HAP-1 (cell line): ENCODE results near the gene COL11A2.

Experiments used
- DNase-seq, 2 experiments: peaks; one replicate each; pipeline ENCODE4 v3.0.0-alpha.2; 2016 to 2020; ENCODE audit warnings: low spot score in 2 of 2
- H3K27me3 ChIP-seq: fragments of 250-450 bp; sonication (Bioruptor Pico); 2 replicates; pipeline ENCODE4 v1.5.1; 2020; ENCODE audit warnings: low read depth, mild to moderate bottlenecking, moderate library complexity
- H3K36me3 ChIP-seq: fragments of 250-450 bp; sonication (Bioruptor Pico); replicated peaks from 2 replicates; pipeline ENCODE4 v1.5.1; 2020; ENCODE audit warnings: mild to moderate bottlenecking
- H3K4me1 ChIP-seq: fragments of 250-450 bp; sonication (Bioruptor Pico); 2 replicates; pipeline ENCODE4 v1.5.1; 2020; ENCODE audit warnings: mild to moderate bottlenecking
- H3K4me3 ChIP-seq: fragments of 250-450 bp; sonication (Bioruptor Pico); 2 replicates; pipeline ENCODE4 v1.5.1; 2020; ENCODE audit warnings: mild to moderate bottlenecking, moderate library complexity
- H3K9me3 ChIP-seq: fragments of 250-450 bp; sonication (Bioruptor Pico); 2 replicates; pipeline ENCODE4 v1.5.1; 2020; ENCODE audit warnings: mild to moderate bottlenecking, moderate library complexity
- in situ Hi-C: fragments of 300-500 bp; cut with MboI; formaldehyde crosslinking; loops from 3 replicates; pipeline ENCODE4 v1.14.3; 2020; ENCODE audit warnings: low sequenced_read_pairs, inconsistent platforms, mixed read lengths

Gene COL11A2

DNA sequence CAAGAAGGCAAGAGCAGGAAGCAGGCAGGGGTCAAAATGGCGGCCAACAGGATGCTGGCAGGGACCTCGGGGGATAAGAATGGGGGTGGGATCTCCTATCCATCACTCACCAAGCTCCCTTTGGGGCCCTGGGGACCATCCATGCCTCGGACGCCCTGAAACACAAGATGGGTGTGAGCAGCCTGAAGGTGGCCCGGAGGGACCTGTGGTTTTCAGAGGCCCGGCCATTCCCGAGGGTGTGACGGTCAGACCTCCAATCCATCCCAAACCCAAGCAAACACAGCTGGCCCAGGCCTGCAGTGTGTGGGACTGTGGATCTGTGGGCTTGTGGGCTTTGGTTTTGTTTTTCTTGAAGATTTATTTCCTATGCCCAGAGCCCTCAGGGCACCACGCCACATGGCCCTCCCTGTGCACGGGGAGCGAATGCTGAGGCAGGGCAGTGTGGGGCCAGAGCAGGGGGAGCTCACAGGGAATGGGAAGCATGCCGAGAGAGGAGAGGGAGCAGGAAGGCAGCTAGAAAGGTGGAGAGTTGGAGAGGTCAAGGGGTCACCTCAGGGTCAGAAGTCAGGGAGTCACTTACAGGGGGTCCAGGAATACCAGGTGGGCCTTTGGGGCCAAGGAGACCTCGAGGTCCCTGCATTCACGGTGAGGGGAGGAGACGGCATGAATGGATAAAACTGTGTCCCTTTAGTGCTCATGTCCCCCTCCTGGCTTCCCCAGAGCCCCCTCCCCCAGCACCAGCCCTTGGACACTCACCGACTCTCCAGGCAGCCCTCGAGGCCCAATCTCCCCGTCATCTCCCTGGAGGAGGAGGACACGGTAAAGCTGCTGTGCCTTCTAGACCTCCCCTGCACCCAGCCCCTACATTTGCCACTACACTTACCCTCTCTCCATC is 14.5 kb downstream of the COL11A2 start:
- in situ Hi-C loops: no loop called here
- DNase-seq: no peak
- Histone ChIP-seq H3K27me3 (no peaks in the 10 kb centered on the region), H3K4me1 (no peaks in the 10 kb centered on the region), H3K9me3 (no peaks in the 10 kb centered on the region), H3K36me3 (no peaks in the 10 kb centered on the region), H3K4me3 (no peak overlapping the region)

- H3K4me1 ChIP-seq: no peaks in the 10 kb centered on the region
- no peaks in the 10 kb centered on the region for H3K27me3 ChIP-seq
- H3K4me3 ChIP-seq: no peak overlapping the region
- no peaks in the 10 kb centered on the region for H3K36me3 ChIP-seq
- DNase-seq: no peak
- in situ Hi-C loops: no loop called here
- no peaks in the 10 kb centered on the region for H3K9me3 ChIP-seq
Observed at GRCh38 chr6:33176906-33177305, 15.4 kb downstream of the COL11A2 start.

- Histone ChIP-seq H3K4me1 (no peaks in the 10 kb centered on the region), H3K36me3 (no peaks in the 10 kb centered on the region), H3K4me3 (no peak overlapping the region), H3K9me3 (no peaks in the 10 kb centered on the region), H3K27me3 (no peaks in the 10 kb centered on the region)
- DNase-seq: no peak
- in situ Hi-C loops: no loop called here
Observed at GRCh38 chr6:33175436-33176069, 16.7 kb downstream of the COL11A2 start.

DNA sequence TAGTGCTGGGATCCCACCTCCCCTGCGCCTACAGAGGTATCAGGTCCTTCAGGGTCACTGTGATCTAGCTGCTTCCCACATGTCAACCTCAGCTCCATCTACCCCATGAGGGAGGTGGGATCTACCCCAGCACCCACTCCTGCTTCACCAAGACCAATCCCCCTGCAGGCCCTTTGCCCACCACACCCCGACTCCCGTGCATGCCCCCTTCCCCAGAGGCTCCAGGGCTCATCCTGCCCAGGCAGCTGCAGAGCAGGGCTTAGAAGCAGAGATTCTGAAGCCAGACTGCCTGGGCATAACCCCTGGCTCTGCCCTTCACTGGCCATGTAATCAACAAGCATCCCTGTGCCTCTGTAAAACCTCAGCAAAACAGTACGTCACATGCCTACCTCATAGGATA is 17.5 kb downstream of the COL11A2 start:
- Histone ChIP-seq H3K4me1 (no peaks in the 10 kb centered on the region), H3K9me3 (no peaks in the 10 kb centered on the region), H3K27me3 (no peaks in the 10 kb centered on the region), H3K36me3 (no peaks in the 10 kb centered on the region), H3K4me3 (no peak overlapping the region)
- DNase-seq: no peak
- in situ Hi-C loops: no loop called here

- in situ Hi-C loops: no loop called here
- no peak for DNase-seq
- no peaks in the 10 kb centered on the region for H3K9me3 ChIP-seq
- no peaks in the 10 kb centered on the region for H3K36me3 ChIP-seq
- no peaks in the 10 kb centered on the region for H3K4me1 ChIP-seq
- H3K27me3 ChIP-seq: no peaks in the 10 kb centered on the region
- H3K4me3 ChIP-seq: no peak overlapping the region
Observed at GRCh38 chr6:33173535-33174180, 18.6 kb downstream of the COL11A2 start.

DNA sequence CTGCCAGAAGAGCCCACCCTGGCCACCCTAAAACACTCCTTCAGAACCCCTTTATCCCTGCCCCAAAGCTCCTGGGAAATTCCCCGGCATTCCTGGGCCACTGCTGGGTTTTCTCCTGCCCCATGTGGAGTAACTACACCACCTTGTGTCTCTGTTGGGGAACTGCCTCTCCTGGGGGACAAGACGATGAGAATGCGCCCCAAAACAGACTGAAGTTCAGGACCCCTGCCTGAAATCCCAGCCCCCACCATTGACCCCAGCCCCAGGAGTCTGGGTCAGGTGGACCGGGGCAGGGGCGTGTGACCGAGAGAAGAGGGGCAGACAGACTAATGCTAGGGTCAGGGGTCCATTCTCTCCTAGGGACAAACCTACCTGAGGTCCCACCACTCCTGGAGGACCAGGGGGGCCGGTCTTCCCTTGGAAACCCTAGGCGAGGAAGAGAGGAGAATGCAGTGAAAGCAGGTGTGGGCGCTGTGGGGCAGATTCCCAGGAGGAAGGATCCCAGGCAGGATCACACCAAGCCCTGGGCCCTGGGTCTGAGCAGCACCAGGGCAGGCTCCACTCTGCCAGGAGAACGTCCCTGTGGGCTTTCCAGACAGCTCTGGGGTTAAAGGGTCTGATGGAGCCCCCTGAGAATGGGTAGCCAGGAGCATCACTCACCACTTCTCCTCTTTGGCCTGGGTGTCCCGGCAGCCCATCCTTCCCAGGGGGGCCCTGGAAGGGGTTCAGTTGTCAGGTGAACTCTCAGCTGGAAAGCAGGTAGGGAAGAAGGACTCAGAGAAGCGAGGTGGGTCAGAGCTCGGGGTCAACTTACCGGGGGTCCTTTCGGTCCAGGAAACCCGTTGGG is 19.4 kb downstream of the COL11A2 start:
- no peaks in the 10 kb centered on the region for H3K9me3 ChIP-seq
- DNase-seq: no peak
- H3K4me3 ChIP-seq: no peak overlapping the region
- H3K4me1 ChIP-seq: no peaks in the 10 kb centered on the region
- no peaks in the 10 kb centered on the region for H3K27me3 ChIP-seq
- in situ Hi-C loops: no loop called here
- H3K36me3 ChIP-seq: no peaks in the 10 kb centered on the region

DNA sequence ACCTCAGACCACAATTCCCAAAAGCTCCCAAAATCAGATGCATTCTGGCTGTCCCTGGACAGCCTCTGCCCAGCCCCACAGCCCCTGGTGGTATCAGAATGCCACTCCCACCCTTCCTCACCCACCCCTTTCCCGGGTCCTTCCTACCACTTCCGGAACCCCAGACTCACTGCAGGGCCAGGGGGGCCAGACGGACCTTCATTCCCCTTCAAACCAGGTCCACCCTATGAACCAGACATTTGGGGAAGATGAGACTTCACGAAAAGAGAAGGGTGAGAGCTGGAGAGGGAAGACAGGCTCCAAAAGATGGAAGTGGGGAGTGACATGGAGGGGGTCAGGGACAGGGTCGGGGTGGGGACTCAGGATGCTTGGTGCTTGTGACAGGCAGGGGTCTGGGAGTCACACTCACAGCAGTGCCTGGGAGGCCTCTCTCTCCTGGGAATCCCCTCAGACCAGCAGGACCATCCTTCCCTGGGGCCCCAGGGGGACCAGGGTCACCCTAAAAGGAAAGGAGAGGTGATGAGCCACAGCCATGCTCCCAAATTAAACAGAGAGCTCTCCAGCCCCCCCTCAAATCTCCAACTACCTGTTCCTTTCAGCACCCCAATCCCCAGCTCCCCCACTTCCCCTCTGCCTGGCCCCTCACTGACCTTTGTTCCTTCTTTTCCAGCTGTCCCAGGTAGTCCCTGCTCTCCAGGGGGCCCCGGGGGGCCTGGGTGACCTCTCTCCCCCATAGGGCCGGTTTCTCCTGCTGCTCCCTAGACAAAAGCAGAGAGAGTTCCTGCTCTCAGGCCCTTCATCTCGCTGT is 20.2 kb downstream of the COL11A2 start:
- Histone ChIP-seq H3K27me3 (no peaks in the 10 kb centered on the region), H3K9me3 (no peaks in the 10 kb centered on the region), H3K36me3 (no peaks in the 10 kb centered on the region), H3K4me1 (no peaks in the 10 kb centered on the region), H3K4me3 (no peak overlapping the region)
- in situ Hi-C loops: no loop called here
- DNase-seq: no peak

DNA sequence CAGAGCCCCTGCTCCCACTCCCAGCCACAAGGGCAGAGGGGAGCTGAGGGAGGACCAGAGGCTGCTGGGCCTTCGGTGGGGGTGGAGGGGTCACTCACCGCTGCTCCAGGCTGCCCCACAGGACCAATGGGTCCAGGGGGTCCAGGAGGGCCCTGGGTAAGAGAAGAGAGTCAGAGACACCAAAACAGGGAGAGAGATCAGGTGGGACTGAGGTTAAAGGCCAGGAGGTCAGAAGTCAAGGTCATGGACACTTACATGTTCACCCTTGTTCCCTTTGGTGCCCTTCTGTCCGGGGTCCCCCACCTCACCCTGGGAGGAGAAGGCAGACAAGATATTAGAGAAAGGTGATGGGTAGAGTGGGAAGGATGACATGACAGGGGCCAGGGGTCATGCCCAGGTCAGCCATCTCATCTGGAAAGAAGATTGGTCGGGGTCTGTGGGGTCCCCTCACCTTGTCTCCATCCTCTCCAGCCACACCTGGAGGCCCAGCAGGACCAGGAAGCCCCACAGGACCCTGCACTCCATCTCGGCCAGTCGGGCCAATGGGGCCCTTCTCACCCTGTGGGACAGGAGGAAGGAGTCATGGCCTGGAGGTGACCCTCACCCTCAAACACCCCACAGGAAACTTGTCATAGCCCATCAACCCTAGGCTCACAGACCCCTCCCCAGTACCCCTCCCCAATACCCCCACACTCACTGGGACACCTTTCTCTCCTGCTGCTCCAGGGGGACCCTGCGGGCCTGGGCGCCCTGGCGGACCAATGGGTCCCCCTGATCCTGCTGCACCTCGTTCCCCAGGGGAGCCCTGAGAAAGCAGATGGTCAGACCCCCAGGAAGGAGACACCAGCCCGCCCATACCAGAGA is 21.0 kb downstream of the COL11A2 start:
- no peaks in the 10 kb centered on the region for H3K36me3 ChIP-seq
- in situ Hi-C loops: no loop called here
- DNase-seq: no peak
- H3K9me3 ChIP-seq: no peaks in the 10 kb centered on the region
- H3K4me3 ChIP-seq: no peak overlapping the region
- no peaks in the 10 kb centered on the region for H3K4me1 ChIP-seq
- no peaks in the 10 kb centered on the region for H3K27me3 ChIP-seq

DNA sequence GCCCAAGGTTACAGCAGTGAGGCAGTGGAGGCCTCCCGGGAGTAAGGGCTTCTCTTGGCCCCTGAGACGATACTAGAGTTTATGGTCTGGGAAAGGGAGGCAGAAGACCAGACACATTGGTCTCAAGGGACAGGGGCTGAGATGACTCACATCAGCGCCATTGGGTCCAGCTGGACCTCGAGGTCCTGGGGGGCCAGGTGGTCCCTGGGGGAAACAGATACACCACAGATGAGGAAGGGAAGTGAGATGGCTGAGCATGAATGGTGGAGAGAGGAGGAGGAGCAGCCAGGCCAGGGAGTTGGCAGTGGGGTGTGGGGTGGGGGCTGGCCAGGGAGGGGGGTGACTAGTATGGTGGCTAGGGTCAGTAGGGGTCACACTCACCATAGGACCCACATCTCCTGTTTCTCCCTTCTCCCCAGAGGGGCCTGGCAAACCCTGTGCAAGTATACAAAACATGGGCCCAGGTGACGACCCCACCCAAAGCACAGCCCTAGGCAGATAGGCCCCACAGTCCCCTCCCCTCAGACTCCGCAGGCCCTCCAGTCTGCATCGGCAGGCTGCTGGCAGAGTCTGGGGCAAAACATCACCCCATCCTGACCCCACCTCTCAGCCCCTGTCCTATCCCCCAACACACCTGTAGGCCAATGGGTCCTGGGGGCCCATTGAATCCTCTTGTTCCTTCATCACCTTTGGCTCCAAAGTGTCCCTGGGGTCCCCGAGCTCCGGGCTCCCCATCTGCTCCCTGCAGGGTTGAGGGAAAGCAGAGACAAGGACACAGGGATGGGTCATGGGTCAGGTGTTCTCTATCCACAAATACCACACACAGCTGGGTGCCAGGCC is 21.9 kb downstream of the COL11A2 start:
- no peaks in the 10 kb centered on the region for H3K36me3 ChIP-seq
- in situ Hi-C loops: no loop called here
- H3K27me3 ChIP-seq: no peaks in the 10 kb centered on the region
- no peaks in the 10 kb centered on the region for H3K9me3 ChIP-seq
- DNase-seq: no peak
- no peaks in the 10 kb centered on the region for H3K4me1 ChIP-seq
- no peak overlapping the region for H3K4me3 ChIP-seq

- Histone ChIP-seq H3K9me3 (no peaks in the 10 kb centered on the region), H3K27me3 (no peaks in the 10 kb centered on the region), H3K36me3 (no peaks in the 10 kb centered on the region), H3K4me1 (no peaks in the 10 kb centered on the region), H3K4me3 (no peak overlapping the region)
- no peak for DNase-seq
- in situ Hi-C loops: no loop called here
Observed at GRCh38 chr6:33169291-33170175, 22.7 kb downstream of the COL11A2 start.

DNA sequence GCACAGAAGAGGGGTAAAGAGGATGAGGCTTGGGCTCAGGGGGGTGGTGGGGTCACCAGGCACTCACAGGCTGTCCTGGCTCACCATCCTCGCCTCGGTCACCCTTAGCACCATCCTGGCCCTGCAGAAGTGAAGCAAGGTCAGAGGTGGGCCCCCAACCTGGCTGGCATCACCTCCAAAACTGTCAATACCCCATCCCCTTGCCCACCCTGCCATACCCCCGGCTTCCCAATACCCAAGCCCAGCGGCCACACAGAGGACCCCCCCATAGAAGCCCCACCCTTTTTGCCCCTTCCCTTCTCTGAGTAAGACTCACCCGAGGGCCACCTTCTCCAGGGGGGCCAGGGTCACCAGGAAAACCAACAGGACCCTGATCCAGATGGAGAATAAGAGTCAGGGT is 23.6 kb downstream of the COL11A2 start:
- in situ Hi-C loops: no loop called here
- H3K4me3 ChIP-seq: no peak overlapping the region
- no peaks in the 10 kb centered on the region for H3K4me1 ChIP-seq
- DNase-seq: no peak
- H3K36me3 ChIP-seq: no peaks in the 10 kb centered on the region
- no peaks in the 10 kb centered on the region for H3K27me3 ChIP-seq
- no peaks in the 10 kb centered on the region for H3K9me3 ChIP-seq
